Measurements from ENCODE around the gene SNRPB2.

DNA sequence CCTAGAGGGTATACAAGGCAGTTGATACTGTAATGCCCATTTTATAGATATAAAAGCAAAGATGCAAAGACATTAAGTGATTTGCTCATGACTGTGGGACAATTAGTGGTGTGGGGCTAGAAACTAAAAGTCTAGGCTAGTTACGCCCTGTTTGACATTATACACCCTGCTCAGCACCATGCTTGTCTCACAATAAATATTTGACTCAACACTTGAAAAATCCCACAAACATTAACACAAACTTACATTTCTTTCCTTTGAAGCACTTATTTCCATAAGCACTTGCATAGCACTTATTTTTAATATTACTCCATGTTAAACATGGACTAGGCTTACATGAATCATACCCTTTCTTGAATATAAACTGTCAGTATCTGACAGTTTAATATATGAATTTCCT is 36.5 kb upstream of the SNRPB2 start:
- TF ChIP-seq, protein P1, sequence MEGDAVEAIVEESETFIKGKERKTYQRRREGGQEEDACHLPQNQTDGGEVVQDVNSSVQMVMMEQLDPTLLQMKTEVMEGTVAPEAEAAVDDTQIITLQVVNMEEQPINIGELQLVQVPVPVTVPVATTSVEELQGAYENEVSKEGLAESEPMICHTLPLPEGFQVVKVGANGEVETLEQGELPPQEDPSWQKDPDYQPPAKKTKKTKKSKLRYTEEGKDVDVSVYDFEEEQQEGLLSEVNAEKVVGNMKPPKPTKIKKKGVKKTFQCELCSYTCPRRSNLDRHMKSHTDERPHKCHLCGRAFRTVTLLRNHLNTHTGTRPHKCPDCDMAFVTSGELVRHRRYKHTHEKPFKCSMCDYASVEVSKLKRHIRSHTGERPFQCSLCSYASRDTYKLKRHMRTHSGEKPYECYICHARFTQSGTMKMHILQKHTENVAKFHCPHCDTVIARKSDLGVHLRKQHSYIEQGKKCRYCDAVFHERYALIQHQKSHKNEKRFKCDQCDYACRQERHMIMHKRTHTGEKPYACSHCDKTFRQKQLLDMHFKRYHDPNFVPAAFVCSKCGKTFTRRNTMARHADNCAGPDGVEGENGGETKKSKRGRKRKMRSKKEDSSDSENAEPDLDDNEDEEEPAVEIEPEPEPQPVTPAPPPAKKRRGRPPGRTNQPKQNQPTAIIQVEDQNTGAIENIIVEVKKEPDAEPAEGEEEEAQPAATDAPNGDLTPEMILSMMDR (conservative IDR thresholded peaks at IDR 0.05) = no peak
- TF ChIP-seq ZFX (IDR thresholded peaks at IDR 0.05) = no peak

Measured in C4-2B (cell line).